Tibial artery (tissue), 4 donors: ENCODE data around the gene ERAL1.
A peak's percentile ranks its signal among the peaks of the same experiment; 100 is the strongest.
"Not testable (repeated sequence)": the region's sequence is repeated elsewhere in the genome, so short reads cannot be mapped to it uniquely, and the experiment has no call there.

ENCODE experiments used
- DNase-seq, 2 donors: peaks; one replicate each; pipeline ENCODE4 v3.0.0-alpha.2; 2019
- H3K27ac ChIP-seq, 2 donors: fragments of 200-600 bp; sonication (generic) in 1 of 2; 1 replicate in 1 of 2; 2 replicates in 1 of 2; pipeline ENCODE4 v1.5.1; 2018 to 2019; ENCODE audit warnings: mild to moderate bottlenecking in 1 of 2
- H3K27me3 ChIP-seq, 2 donors: fragments of 200-600 bp; sonication (generic) in 1 of 2; one replicate each; pipeline versions ENCODE4 v1.5.1 to v1.6.0; 2016 to 2019
- H3K36me3 ChIP-seq, 3 donors: fragments of 200-600 bp; sonication (generic) in 2 of 3; one replicate each; pipeline ENCODE4 v1.5.1; 2016 to 2019; ENCODE audit warnings: mild to moderate bottlenecking in 2 of 3
- H3K4me1 ChIP-seq, 4 donors: fragments of 200-600 bp; sonication (generic) in 2 of 4; 1 replicate in 3 of 4; 2 replicates in 1 of 4; pipeline ENCODE4 v1.5.1; 2016 to 2019
- H3K4me3 ChIP-seq, 2 donors: fragments of 200-600 bp; sonication (generic) in 1 of 2; 1 replicate in 1 of 2; 2 replicates in 1 of 2; pipeline ENCODE4 v1.5.1; 2018 to 2019; ENCODE audit warnings: mild to moderate bottlenecking in 2 of 2
- H3K9me3 ChIP-seq, 3 donors: fragments of 200-600 bp; sonication (generic) in 1 of 3; one replicate each; pipeline ENCODE4 v1.5.1; 2016 to 2019
- intact Hi-C: fragments of 100-400 bp; cut with DNase I; formaldehyde crosslinking; loops from one replicate; pipeline ENCODE4 v1.15.0; 2023; ENCODE audit warnings: low total_unique reads
- TF ChIP-seq, protein P1 (sequence below), 2 experiments: fragments of 200-600 bp in 1 of 2; fragments of 450-650 bp in 1 of 2; IDR thresholded peaks; one replicate each; pipeline ENCODE4 v1.5.1; 2017 to 2019; ENCODE audit warnings: antibody characterized with exemption in 2 of 2, mild to moderate bottlenecking in 1 of 2, moderate library complexity in 1 of 2

Gene ERAL1

DNA sequence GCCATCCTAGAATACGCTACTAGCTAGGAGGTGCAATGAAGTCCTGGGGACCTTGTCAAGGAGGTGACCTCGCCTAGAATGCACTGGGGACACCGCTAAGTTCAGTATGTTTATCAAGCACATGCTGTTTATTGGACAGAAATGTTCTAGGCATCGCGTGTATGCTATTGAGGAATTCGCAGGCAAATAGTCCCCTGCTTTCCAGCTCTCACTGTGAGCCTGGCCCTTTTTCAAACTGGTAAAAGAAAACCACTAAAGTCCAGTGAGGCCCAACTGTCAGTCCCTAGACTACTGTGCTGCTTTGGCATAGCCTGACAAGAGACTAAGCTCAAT, 11.0 kb upstream of the ERAL1 start:
- DNase-seq: no peak
- intact Hi-C loops: loop anchor here (10.0 kb wide), 2 partner anchors 61 to 79 kb away; partner anchors contain the start of gene DHRS13
- Histone ChIP-seq H3K27ac (no peak overlapping the region), H3K9me3 (no peaks in the 10 kb centered on the region), H3K4me3 (no peak overlapping the region), H3K4me1 (peaks cover 0 to 18% (median 10%) of the 10 kb centered on the region in 4 donors), H3K27me3 (no peaks in the 10 kb centered on the region), H3K36me3 (no peaks in the 10 kb centered on the region)
- TF ChIP-seq, protein P1, sequence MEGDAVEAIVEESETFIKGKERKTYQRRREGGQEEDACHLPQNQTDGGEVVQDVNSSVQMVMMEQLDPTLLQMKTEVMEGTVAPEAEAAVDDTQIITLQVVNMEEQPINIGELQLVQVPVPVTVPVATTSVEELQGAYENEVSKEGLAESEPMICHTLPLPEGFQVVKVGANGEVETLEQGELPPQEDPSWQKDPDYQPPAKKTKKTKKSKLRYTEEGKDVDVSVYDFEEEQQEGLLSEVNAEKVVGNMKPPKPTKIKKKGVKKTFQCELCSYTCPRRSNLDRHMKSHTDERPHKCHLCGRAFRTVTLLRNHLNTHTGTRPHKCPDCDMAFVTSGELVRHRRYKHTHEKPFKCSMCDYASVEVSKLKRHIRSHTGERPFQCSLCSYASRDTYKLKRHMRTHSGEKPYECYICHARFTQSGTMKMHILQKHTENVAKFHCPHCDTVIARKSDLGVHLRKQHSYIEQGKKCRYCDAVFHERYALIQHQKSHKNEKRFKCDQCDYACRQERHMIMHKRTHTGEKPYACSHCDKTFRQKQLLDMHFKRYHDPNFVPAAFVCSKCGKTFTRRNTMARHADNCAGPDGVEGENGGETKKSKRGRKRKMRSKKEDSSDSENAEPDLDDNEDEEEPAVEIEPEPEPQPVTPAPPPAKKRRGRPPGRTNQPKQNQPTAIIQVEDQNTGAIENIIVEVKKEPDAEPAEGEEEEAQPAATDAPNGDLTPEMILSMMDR (IDR thresholded peaks at IDR 0.05): no peak

DNA sequence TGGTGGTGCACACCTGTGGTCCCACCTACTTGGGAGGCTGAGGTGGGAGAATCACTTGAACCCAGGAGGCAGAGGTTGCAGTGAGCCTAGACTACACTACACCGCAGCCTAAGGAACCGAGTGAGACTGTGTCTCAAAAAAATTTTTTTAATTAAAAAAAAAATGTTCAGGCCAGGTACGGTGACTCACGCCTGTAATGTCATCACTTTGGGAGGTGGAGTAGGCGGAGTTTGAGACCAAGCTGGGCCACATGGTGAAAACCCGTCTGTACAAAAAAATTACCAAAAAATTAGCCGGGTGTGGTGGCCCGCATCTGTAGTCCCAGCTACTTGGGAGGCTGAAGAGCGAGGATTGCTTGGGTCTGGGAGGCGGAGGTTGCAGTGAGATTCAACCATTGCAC, 8.6 kb upstream of the ERAL1 start:
- Histone ChIP-seq H3K9me3 (no peaks in the 10 kb centered on the region), H3K36me3 (no peaks in the 10 kb centered on the region), H3K4me3 (no peak overlapping the region), H3K4me1 (peaks cover 0 to 15% (median 5%) of the 10 kb centered on the region in 4 donors), H3K27me3 (no peaks in the 10 kb centered on the region), H3K27ac (no peak overlapping the region)
- no peak for DNase-seq
- intact Hi-C loops: loop anchor here (10.0 kb wide), 2 partner anchors 59 to 81 kb away; partner anchors contain the start of gene DHRS13
- TF ChIP-seq, protein P1 (IDR thresholded peaks at IDR 0.05): no peak

DNA sequence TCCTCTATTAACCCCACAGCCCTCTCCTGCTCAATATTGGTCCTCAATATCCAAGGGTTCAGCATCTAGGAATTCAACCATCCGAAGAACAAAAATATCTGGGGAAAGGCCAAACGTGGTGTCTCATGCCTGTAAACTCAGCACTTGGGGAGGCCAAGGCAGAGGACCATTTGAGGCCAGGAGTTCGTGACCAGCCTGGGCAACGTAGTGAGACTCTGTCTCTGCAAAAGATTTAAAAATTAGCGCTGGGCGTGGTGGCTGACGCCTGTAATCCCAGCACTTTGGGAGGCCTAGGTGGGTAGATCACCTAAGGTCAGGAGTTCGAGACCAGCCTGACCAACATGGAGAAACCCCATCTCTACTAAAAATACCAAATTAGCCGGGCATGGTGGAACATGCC, 8.1 kb upstream of the ERAL1 start:
- H3K9me3 ChIP-seq, H3K27ac ChIP-seq, DNase-seq, H3K4me3 ChIP-seq, H3K27me3 ChIP-seq, H3K36me3 ChIP-seq: not testable (repeated sequence)
- intact Hi-C loops: loop anchor here (10.0 kb wide), 2 partner anchors 58 to 82 kb away; partner anchors contain the start of gene DHRS13
- H3K4me1 ChIP-seq: peaks cover 0 to 10% (median 3%) of the 10 kb centered on the region in 4 donors

DNA sequence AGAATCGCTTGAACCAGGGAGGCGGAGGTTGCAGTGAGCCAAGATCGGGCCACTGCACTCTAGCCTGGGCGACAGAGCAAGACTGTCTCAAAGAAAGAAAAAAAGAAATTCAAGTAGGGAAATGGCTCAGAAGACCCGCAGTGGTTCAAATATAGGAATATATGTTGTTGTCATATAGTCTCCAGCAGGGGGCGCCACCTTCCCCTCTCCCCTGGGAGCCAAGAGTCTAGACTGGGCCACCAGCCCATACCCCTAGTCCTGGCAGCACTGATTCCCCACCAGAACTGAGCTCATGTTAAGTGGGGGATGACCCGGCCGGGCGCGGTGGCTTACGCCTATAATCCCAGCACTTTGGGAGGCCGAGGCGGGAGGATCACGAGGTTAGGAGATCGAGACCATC, 6.1 kb upstream of the ERAL1 start:
- not testable (repeated sequence) for H3K9me3 ChIP-seq, H3K4me3 ChIP-seq, H3K4me1 ChIP-seq, DNase-seq, H3K36me3 ChIP-seq, H3K27ac ChIP-seq, H3K27me3 ChIP-seq
- intact Hi-C loops: loop anchor here (10.0 kb wide), 2 partner anchors 56 to 84 kb away; partner anchors contain the start of gene DHRS13

DNA sequence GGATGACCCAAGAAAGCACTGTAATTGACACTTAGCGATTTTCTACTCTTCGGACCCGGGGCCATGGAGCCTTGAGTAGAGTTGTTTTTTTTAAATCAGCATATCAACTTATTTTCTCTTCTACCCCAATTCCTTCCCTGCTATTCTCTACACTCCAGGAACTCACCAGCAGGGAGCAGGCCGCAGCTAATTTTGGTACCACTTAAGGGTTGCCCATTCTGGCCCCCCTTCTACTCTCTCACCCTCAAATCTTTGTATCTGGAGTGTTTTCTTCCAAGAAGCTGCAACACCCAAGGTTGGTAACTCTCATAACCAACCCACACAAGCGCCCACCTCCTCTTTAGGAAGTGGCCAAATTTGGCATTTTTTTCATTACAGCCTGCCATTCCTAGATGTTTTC, 5.5 kb upstream of the ERAL1 start:
- no peak overlapping the region for H3K4me3 ChIP-seq
- no peak overlapping the region for H3K27ac ChIP-seq
- peaks cover 0 to 3% (median 1%) of the 10 kb centered on the region in 4 donors for H3K4me1 ChIP-seq
- TF ChIP-seq, protein P1 (IDR thresholded peaks at IDR 0.05): no peak
- intact Hi-C loops: loop anchor here (10.0 kb wide), 2 partner anchors 56 to 84 kb away; partner anchors contain the start of gene DHRS13
- no peaks in the 10 kb centered on the region for H3K27me3 ChIP-seq
- DNase-seq: no peak
- no peaks in the 10 kb centered on the region for H3K36me3 ChIP-seq
- no peaks in the 10 kb centered on the region for H3K9me3 ChIP-seq

DNA sequence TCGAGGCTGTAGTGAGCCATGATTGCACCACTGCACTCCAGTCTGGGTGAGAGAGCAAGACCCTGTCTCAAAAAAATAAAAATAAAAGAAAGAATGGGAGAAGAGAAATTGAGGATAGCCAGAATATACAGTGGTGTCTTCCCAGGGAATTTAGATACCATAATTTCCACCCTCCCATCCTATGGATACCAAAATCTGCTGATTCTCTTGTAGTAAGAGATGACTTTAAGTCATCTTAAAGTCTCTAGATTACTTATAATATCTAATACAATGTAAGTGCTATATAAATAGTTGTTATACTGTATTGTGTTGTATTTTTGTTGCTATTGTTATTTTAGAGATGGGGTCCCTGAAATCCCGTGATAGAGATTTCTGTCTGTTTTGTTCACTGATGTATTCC, 1.5 kb upstream of the ERAL1 start:
- no peaks in the 10 kb centered on the region for H3K27me3 ChIP-seq
- TF ChIP-seq, protein P1 (IDR thresholded peaks at IDR 0.05): no peak
- no peaks in the 10 kb centered on the region for H3K9me3 ChIP-seq
- intact Hi-C loops: no loop called here
- DNase-seq: no peak
- H3K27ac ChIP-seq: no peak overlapping the region
- H3K36me3 ChIP-seq: peaks cover 7 to 22% (median 15%) of the 10 kb centered on the region in 3 donors
- peaks cover 0 to 13% (median 8%) of the 10 kb centered on the region in 4 donors for H3K4me1 ChIP-seq
- H3K4me3 ChIP-seq: no peak overlapping the region

DNA sequence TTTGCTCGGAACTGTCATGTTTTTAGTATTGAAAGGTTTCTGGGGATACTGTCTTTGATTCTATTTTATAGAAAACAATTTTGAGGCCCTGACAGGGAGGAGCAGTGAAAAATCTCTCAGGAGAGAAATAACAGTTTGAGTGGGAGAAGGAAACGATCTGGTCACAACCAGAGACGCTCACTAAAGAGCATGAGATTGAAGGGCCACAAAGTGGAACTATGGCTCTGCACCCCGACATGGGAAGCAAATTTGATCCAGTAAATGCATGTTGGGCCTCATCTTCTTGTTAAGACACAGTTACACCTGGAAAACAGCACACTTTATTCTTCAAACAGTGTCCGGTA, 492 bp downstream of the ERAL1 start:
- H3K27me3 ChIP-seq: no peaks in the 10 kb centered on the region
- TF ChIP-seq, protein P1 (IDR thresholded peaks at IDR 0.05): no peak
- no peak for DNase-seq

More for the DNA sequence above, 492 bp downstream of the ERAL1 start:
- H3K4me3 ChIP-seq: peak overlapping the region; percentile 68 to 71
- peaks cover 0 to 13% (median 8%) of the 10 kb centered on the region in 4 donors for H3K4me1 ChIP-seq
- H3K9me3 ChIP-seq: no peaks in the 10 kb centered on the region
- intact Hi-C loops: no loop called here
- H3K36me3 ChIP-seq: peaks cover 24 to 42% (median 34%) of the 10 kb centered on the region in 3 donors
- peak overlapping the region; percentile 74 to 79 for H3K27ac ChIP-seq
